ENCODE measurements around the gene MDK.

DNA sequence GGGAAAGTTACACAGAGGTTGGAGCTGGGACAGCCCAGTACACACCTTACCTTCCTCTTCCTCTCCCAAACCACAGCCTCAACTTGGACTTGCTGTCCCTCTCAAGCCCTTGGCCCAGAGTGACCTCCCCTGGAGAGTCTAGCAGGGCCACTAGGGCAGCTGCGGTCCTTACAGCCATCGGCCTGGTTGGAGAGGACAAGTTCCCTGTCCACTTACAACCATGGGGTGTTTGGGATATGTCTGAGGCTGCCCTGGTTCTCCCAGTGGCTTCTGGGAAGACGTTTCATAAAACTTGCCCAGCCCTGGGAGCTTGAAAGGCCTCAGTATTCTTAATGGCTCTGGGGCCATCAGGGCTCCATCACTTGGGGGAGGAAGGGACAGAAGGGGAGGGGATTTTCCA, 47.3 kb upstream of the MDK start:
- TF ChIP-seq, protein P1, sequence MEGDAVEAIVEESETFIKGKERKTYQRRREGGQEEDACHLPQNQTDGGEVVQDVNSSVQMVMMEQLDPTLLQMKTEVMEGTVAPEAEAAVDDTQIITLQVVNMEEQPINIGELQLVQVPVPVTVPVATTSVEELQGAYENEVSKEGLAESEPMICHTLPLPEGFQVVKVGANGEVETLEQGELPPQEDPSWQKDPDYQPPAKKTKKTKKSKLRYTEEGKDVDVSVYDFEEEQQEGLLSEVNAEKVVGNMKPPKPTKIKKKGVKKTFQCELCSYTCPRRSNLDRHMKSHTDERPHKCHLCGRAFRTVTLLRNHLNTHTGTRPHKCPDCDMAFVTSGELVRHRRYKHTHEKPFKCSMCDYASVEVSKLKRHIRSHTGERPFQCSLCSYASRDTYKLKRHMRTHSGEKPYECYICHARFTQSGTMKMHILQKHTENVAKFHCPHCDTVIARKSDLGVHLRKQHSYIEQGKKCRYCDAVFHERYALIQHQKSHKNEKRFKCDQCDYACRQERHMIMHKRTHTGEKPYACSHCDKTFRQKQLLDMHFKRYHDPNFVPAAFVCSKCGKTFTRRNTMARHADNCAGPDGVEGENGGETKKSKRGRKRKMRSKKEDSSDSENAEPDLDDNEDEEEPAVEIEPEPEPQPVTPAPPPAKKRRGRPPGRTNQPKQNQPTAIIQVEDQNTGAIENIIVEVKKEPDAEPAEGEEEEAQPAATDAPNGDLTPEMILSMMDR (conservative IDR thresholded peaks at IDR 0.05): no peak
- no peak for TF ChIP-seq EZH2 (IDR thresholded peaks at IDR 0.05; ENCODE audit: low read depth)
